ACHN (cell line): ENCODE data around the gene GLIPR2.

ENCODE experiments used
- DNase-seq: peaks from one replicate; pipeline ENCODE4 v3.0.0-alpha.2; 2015
- in situ Hi-C: cut with HindIII; loops from 2 replicates; pipeline ENCODE4 v1.10.0; 2017; ENCODE audit warnings: low sequenced_read_pairs, low pct_ligation_motif_present, low pct_unique_long_range_greater_than_20kb

The GLIPR2 gene

GRCh38 chr9:36140086-36141084, 3.9 kb downstream of the GLIPR2 start:
- no peak for DNase-seq
- in situ Hi-C loops = no loop called here

GRCh38 chr9:36141288-36141687, 4.8 kb downstream of the GLIPR2 start:
- DNase-seq = peak; percentile 36
- in situ Hi-C loops = no loop called here

- in situ Hi-C loops = no loop called here
- DNase-seq = no peak
Measured at GRCh38 chr9:36141761-36142160, 5.2 kb downstream of the GLIPR2 start.

- in situ Hi-C loops = no loop called here
- no peak for DNase-seq
Measured at GRCh38 chr9:36142510-36143244, 6.1 kb downstream of the GLIPR2 start.

GRCh38 chr9:36143245-36143641, 6.7 kb downstream of the GLIPR2 start:
- in situ Hi-C loops = no loop called here

GRCh38 chr9:36144309-36145232, 8.0 kb downstream of the GLIPR2 start:
- no peak for DNase-seq
- in situ Hi-C loops = no loop called here

More at GRCh38 chr9:36143245-36143641, 6.7 kb downstream of the GLIPR2 start:
- no peak for DNase-seq

- in situ Hi-C loops = no loop called here
- no peak for DNase-seq
Measured at GRCh38 chr9:36145970-36146369, 9.4 kb downstream of the GLIPR2 start.

GRCh38 chr9:36146651-36147050, 10.1 kb downstream of the GLIPR2 start:
- no peak for DNase-seq
- in situ Hi-C loops = no loop called here

- in situ Hi-C loops = no loop called here
- DNase-seq = no peak
Measured at GRCh38 chr9:36147441-36148175, 11.1 kb downstream of the GLIPR2 start.

GRCh38 chr9:36148311-36149051, 11.9 kb downstream of the GLIPR2 start:
- DNase-seq = peak; percentile 96
- in situ Hi-C loops = no loop called here

GRCh38 chr9:36149197-36149596, 12.7 kb downstream of the GLIPR2 start:
- peak; percentile 64 for DNase-seq
- in situ Hi-C loops = no loop called here

- in situ Hi-C loops = no loop called here
- DNase-seq = no peak
Measured at GRCh38 chr9:36150574-36151315, 14.2 kb downstream of the GLIPR2 start.

GRCh38 chr9:36151316-36152210, 15.0 kb downstream of the GLIPR2 start:
- in situ Hi-C loops = no loop called here
- no peak for DNase-seq

- no peak for DNase-seq
- in situ Hi-C loops = no loop called here
Measured at GRCh38 chr9:36152741-36153438, 16.4 kb downstream of the GLIPR2 start.

GRCh38 chr9:36153746-36154145, 17.2 kb downstream of the GLIPR2 start:
- DNase-seq = no peak
- in situ Hi-C loops = no loop called here
